ENCODE data around the gene USP15. TPM values are rescaled to one million over a fixed set of nuclear protein-coding genes. Genes with fewer than 3 reads are reported as not detected.

The USP15 gene
- total and polyA plus RNA-seq, 2 of the 4 experiments (the other 2 are of a cell fraction), result 28.5 to 49.6 TPM

DNA sequence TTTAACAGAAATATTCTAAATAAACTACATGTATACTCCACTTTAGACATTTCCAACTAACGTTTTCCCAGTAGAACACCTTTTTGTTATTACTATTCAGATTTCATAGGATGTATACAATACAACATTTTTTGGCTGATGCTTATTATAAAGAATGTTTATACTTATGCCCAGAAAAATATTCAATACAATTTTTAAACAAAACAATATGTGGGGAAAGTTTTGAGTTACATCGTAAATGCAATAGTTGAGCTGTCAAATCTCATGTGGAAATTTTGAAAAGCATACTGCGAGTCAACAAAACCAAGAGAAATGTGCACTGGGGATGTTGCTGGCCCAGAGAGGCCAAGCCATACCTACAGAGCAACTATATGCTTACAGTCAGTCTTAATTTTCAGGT is 188.2 kb downstream of the USP15 start:
- no peak overlapping the region for H2AK9ac ChIP-seq (replicated peaks; ENCODE audit: low read depth, low read length, poor library complexity)
- no peak overlapping the region for H3K4me2 ChIP-seq (ENCODE audit: low read depth, low read length)
- no TSS peak for BruUV-seq (replicated peaks)
- no peaks in the 10 kb centered on the region for H4K20me1 ChIP-seq (ENCODE audit: insufficient read depth, low read length)
- no peak overlapping the region for H4K5ac ChIP-seq (ENCODE audit: low read depth, low read length)
- ATAC-seq (ENCODE audit: low read depth), result no peak
- no peak overlapping the region for H3K4ac ChIP-seq (ENCODE audit: low read depth, low read length)
- TF ChIP-seq SMC3 (IDR thresholded peaks at IDR 0.05; ENCODE audit: low read depth, low read length) (no peak), FOS (IDR thresholded peaks at IDR 0.05; ENCODE audit: low read depth, low read length) (no peak), MXI1 (IDR thresholded peaks at IDR 0.05; ENCODE audit: borderline replicate concordance, low read depth, low read length) (no peak), MAFK (IDR thresholded peaks at IDR 0.05; ENCODE audit: low read depth, low read length) (no peak), CHD1 (IDR thresholded peaks at IDR 0.05; ENCODE audit: low read depth, low read length) (no peak), POLR2A (IDR thresholded peaks at IDR 0.05; ENCODE audit: low read depth, low read length) (no peak), RAD21 (IDR thresholded peaks at IDR 0.05; ENCODE audit: low read length) (no peak), BHLHE40 (IDR thresholded peaks at IDR 0.05; ENCODE audit: low read depth, low read length) (no peak), RCOR1 (IDR thresholded peaks at IDR 0.05; ENCODE audit: insufficient replicate concordance, low read length) (no peak), MAZ (IDR thresholded peaks at IDR 0.05; ENCODE audit: borderline replicate concordance, low read depth, low read length) (no peak), RFX5 (IDR thresholded peaks at IDR 0.05; ENCODE audit: low read depth, low read length) (no peak)
- TF ChIP-seq, protein P1, sequence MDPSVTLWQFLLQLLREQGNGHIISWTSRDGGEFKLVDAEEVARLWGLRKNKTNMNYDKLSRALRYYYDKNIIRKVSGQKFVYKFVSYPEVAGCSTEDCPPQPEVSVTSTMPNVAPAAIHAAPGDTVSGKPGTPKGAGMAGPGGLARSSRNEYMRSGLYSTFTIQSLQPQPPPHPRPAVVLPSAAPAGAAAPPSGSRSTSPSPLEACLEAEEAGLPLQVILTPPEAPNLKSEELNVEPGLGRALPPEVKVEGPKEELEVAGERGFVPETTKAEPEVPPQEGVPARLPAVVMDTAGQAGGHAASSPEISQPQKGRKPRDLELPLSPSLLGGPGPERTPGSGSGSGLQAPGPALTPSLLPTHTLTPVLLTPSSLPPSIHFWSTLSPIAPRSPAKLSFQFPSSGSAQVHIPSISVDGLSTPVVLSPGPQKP (IDR thresholded peaks at IDR 0.05; ENCODE audit: borderline replicate concordance, low read depth, low read length), result no peak
- TF ChIP-seq, protein P2, sequence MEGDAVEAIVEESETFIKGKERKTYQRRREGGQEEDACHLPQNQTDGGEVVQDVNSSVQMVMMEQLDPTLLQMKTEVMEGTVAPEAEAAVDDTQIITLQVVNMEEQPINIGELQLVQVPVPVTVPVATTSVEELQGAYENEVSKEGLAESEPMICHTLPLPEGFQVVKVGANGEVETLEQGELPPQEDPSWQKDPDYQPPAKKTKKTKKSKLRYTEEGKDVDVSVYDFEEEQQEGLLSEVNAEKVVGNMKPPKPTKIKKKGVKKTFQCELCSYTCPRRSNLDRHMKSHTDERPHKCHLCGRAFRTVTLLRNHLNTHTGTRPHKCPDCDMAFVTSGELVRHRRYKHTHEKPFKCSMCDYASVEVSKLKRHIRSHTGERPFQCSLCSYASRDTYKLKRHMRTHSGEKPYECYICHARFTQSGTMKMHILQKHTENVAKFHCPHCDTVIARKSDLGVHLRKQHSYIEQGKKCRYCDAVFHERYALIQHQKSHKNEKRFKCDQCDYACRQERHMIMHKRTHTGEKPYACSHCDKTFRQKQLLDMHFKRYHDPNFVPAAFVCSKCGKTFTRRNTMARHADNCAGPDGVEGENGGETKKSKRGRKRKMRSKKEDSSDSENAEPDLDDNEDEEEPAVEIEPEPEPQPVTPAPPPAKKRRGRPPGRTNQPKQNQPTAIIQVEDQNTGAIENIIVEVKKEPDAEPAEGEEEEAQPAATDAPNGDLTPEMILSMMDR (conservative IDR thresholded peaks at IDR 0.05; ENCODE audit: low read depth, low read length), result no peak
- no peaks in the 10 kb centered on the region for H3K79me1 ChIP-seq (ENCODE audit: low read depth in 1 of 2, low read length in 2 of 2)
- H3K14ac ChIP-seq (replicated peaks; ENCODE audit: low read depth, low read length), result no peak overlapping the region
- intact Hi-C loops (cut with micrococcal nuclease), result no loop called here
- H3K9me1 ChIP-seq (ENCODE audit: insufficient read depth, low read length), result no peaks in the 10 kb centered on the region
- no peak overlapping the region for H4K8ac ChIP-seq (ENCODE audit: low read depth in 2 of 2, low read length in 2 of 2)
- no peak overlapping the region for H3K27ac ChIP-seq (ENCODE audit: insufficient read depth, low read length)
- no peak overlapping the region for H3K56ac ChIP-seq (ENCODE audit: extremely low read depth, insufficient read depth, low read length)
- no peak overlapping the region for H3K9ac ChIP-seq (ENCODE audit: low read depth, low read length)
- H2AFZ ChIP-seq (replicated peaks; ENCODE audit: low read length, poor library complexity), result no peak overlapping the region
- no peak overlapping the region for H2AK5ac ChIP-seq (ENCODE audit: low read depth, low read length)
- ChIA-PET POLR2A (ENCODE audit: unreplicated experiment) (no interaction called here), CTCF (interaction anchor here (0.6 kb wide), 1 partner anchor 364 kb away, joined by 4 read pairs; no protein-coding TSS in a partner anchor)
- H3K23ac ChIP-seq (ENCODE audit: low read depth, low read length), result no peak overlapping the region
- WGBS, 2 experiments (ENCODE audit: extremely low coverage in 2 of 2, insufficient read length in 1 of 2), result no CpG with 5 or more reads among the region's 3 CpGs
- no peak overlapping the region for H2BK120ac ChIP-seq (ENCODE audit: low read depth, low read length)
- H3K27me3 ChIP-seq (ENCODE audit: control insufficient read depth, insufficient read depth, low read length), result peaks cover 9% of the 10 kb centered on the region
- dilution Hi-C loops (cut with HindIII; ENCODE audit: low sequenced_read_pairs, unreplicated experiment), result no loop called here
- no peak for DNase-seq
- H2BK20ac ChIP-seq (ENCODE audit: low read depth, low read length), result no peak overlapping the region
- H3K4me1 ChIP-seq (ENCODE audit: control insufficient read depth, insufficient read depth, low read length), result no peaks in the 10 kb centered on the region
- H3K18ac ChIP-seq (ENCODE audit: low read depth, low read length), result no peak overlapping the region
- H3K36me3 ChIP-seq (ENCODE audit: control insufficient read depth, insufficient read depth, low read length), result no peaks in the 10 kb centered on the region
- H4K91ac ChIP-seq (ENCODE audit: insufficient read depth, low read depth, low read length), result no peak overlapping the region
- H3K4me3 ChIP-seq (ENCODE audit: insufficient read depth, low read depth, low read length), result no peak overlapping the region
- H2BK5ac ChIP-seq (ENCODE audit: low read depth, low read length, poor library complexity, severe bottlenecking), result no peak overlapping the region
- no peak overlapping the region for H2BK15ac ChIP-seq (ENCODE audit: low read depth, low read length)
- no peaks in the 10 kb centered on the region; the same call in 1 of the 2 replicates for H3K9me3 ChIP-seq (ENCODE audit: control insufficient read depth, insufficient read depth, low read length)
- in situ Hi-C loops (cut with MboI; ENCODE audit: low sequenced_read_pairs), result no loop called here

Measured in IMR-90 (cell line).